B cell (primary cell): ENCODE measurements around the gene KDM5D. TPM values are rescaled to one million over a fixed set of nuclear protein-coding genes. Genes with fewer than 3 reads are reported as not detected.

Source experiments
- ATAC-seq: fragments of 200-7000 bp; cut with Tn5 transposase; one replicate; pipeline ENCODE4 v1.10.0; 2021; ENCODE audit warnings: low read depth, mild to moderate bottlenecking, moderate number of reproducible peaks, moderate library complexity
- CTCF ChIA-PET: fragments of 350-600 bp; sonication (Branson Sonifier 250); formaldehyde crosslinking; loops from one replicate; lab custom pipeline; 2021; ENCODE audit warnings: antibody characterized with exemption, inconsistent platforms; lab: Charles Lee
- POLR2A ChIA-PET: fragments of 350-600 bp; sonication (Branson Sonifier 250); formaldehyde crosslinking; loops from one replicate; lab custom pipeline; 2021; ENCODE audit warnings: antibody characterized with exemption; lab: Charles Lee
- DNase-seq: peaks from one replicate; pipeline ENCODE4 v3.0.0; 2013
- H2AFZ ChIP-seq: 2 replicates; pipeline ENCODE4 v1.6.1; 2012; ENCODE audit warnings: mild to moderate bottlenecking, low read depth, low read length; ENCODE audit not compliant: insufficient read depth, poor library complexity, severe bottlenecking
- H3K27ac ChIP-seq, 2 donors: 1 replicate in 1 of 2; 2 replicates in 1 of 2; pipeline ENCODE4 v1.5.1; 2012 to 2013; ENCODE audit warnings: low read length in 2 of 2, mild to moderate bottlenecking in 2 of 2, moderate library complexity in 1 of 2
- H3K27me3 ChIP-seq, 4 experiments: fragments of 200-600 bp in 1 of 4; sonication (generic) in 1 of 4; replicated peaks in 1 of 4; 1 replicate in 2 of 4; 2 replicates in 2 of 4; pipeline versions ENCODE4 v1.6.1 to v1.7.0; 2013 to 2016; ENCODE audit warnings: low read length in 3 of 4, mild to moderate bottlenecking in 2 of 4, mixed read lengths in 1 of 4, moderate library complexity in 1 of 4; ENCODE audit not compliant: insufficient read depth in 4 of 4, control insufficient read depth in 3 of 4; ENCODE audit errors: control extremely low read depth in 1 of 4
- H3K36me3 ChIP-seq, 2 experiments: replicated peaks in 1 of 2; 1 replicate in 1 of 2; 2 replicates in 1 of 2; pipeline versions ENCODE4 v1.6.1 to v1.7.1; 2013; ENCODE audit warnings: low read length in 1 of 2; ENCODE audit not compliant: insufficient read depth in 2 of 2, control insufficient read depth in 1 of 2; ENCODE audit errors: control extremely low read depth in 1 of 2, extremely low read depth in 1 of 2
- H3K4me1 ChIP-seq, 2 donors: fragments of 200-600 bp in 1 of 2; sonication (generic) in 1 of 2; 1 replicate in 1 of 2; 2 replicates in 1 of 2; pipeline versions ENCODE4 v1.5.1 to v1.6.1; 2013 to 2017; ENCODE audit warnings: low read length in 2 of 2; ENCODE audit not compliant: control insufficient read depth in 2 of 2, insufficient read depth in 2 of 2
- H3K4me2 ChIP-seq: replicated peaks from 2 replicates; pipeline ENCODE3; 2012; ENCODE audit warnings: mild to moderate bottlenecking, low read depth, low read length; ENCODE audit not compliant: poor library complexity, severe bottlenecking
- H3K4me3 ChIP-seq, 5 experiments: fragments of 200-600 bp in 1 of 5; sonication (generic) in 1 of 5; 1 replicate in 3 of 5; 2 replicates in 2 of 5; pipeline versions ENCODE4 v1.5.1 to v1.7.0; 2011 to 2016; ENCODE audit warnings: low read length in 4 of 5, mild to moderate bottlenecking in 4 of 5, low read depth in 2 of 5, control low read depth in 1 of 5, moderate library complexity in 1 of 5; ENCODE audit not compliant: insufficient read depth in 1 of 5; ENCODE audit errors: control extremely low read depth in 1 of 5, extremely low read depth in 1 of 5
- H3K79me2 ChIP-seq: fragments of 200-600 bp; sonication (generic); one replicate; pipeline ENCODE4 v1.6.0; 2016; ENCODE audit warnings: low read length; ENCODE audit not compliant: control insufficient read depth, insufficient read depth
- H3K9ac ChIP-seq: fragments of 200-600 bp; sonication (generic); 2 replicates; pipeline ENCODE4 v1.6.1; 2017; ENCODE audit warnings: mild to moderate bottlenecking, low read length, moderate library complexity
- H3K9me3 ChIP-seq, 3 donors: one replicate each; pipeline versions ENCODE4 v1.6.1 to v1.7.1; 2013; ENCODE audit warnings: low read length in 2 of 3; ENCODE audit not compliant: control insufficient read depth in 2 of 3, insufficient read depth in 1 of 3; ENCODE audit errors: control extremely low read depth in 1 of 3
- H4K20me1 ChIP-seq: 2 replicates; pipeline ENCODE4 v1.6.0; 2012; ENCODE audit warnings: mild to moderate bottlenecking, low read length; ENCODE audit not compliant: insufficient read depth, control insufficient read depth, poor library complexity, severe bottlenecking
- H3K27ac Mint-ChIP-seq: one replicate; pipeline ENCODE4 v1.8.0; 2021; ENCODE audit warnings: mixed read lengths
- H3K27me3 Mint-ChIP-seq: one replicate; pipeline ENCODE4 v1.8.0; 2021; ENCODE audit warnings: mixed read lengths
- H3K4me1 Mint-ChIP-seq: one replicate; pipeline ENCODE4 v1.8.0; 2021; ENCODE audit warnings: mixed read lengths
- H3K4me3 Mint-ChIP-seq: one replicate; pipeline ENCODE4 v1.8.0; 2021; ENCODE audit warnings: mixed read lengths
- H3K9me3 Mint-ChIP-seq: one replicate; pipeline ENCODE4 v1.8.0; 2022; ENCODE audit warnings: mixed read lengths; ENCODE audit not compliant: insufficient read depth
- EZH2 ChIP-seq: IDR thresholded peaks from 2 replicates; pipeline ENCODE4 v1.6.1; 2012; ENCODE audit warnings: borderline replicate concordance, low read depth, mild to moderate bottlenecking, moderate library complexity, low read length; ENCODE audit not compliant: insufficient read depth, poor library complexity, severe bottlenecking
- WGBS: methylation state at CpG from one replicate; pipeline ENCODE4 v1.1.5; 2013; ENCODE audit warnings: missing lambda C conversion rate; ENCODE audit not compliant: insufficient coverage; 5-methylcytosine and 5-hydroxymethylcytosine counted together
- intact Hi-C: fragments of 100-400 bp; cut with micrococcal nuclease; formaldehyde crosslinking; loops from one replicate; pipeline ENCODE4 v1.10.0; 2022
- polyA plus RNA-seq: library from polyadenylated mRNA; depleted of rRNA; stranded (reverse); fragments of >200 nt; gene quantifications from 2 replicates; pipeline ENCODE4 v1.2.3, GENCODE V29; 2012
- total RNA-seq, 2 donors: library from RNA; stranded (reverse); fragments of 120-200 nt in 1 of 2; gene quantifications; 1 replicate in 1 of 2; 2 replicates in 1 of 2; pipeline versions ENCODE4 v1.2.3 to v1.2.4, GENCODE V29; 2013 to 2022
- TF ChIP-seq, protein P1 (sequence below): fragments of 200-600 bp; IDR thresholded peaks from one replicate; pipeline ENCODE4 v1.8.0; 2022; ENCODE audit warnings: antibody characterized with exemption, mild to moderate bottlenecking

KDM5D gene
- total and polyA plus RNA-seq, 2 donors (not counting 1 experiment from before 2014, with no cell fraction given): 193 TPM; not detected in 1

DNA sequence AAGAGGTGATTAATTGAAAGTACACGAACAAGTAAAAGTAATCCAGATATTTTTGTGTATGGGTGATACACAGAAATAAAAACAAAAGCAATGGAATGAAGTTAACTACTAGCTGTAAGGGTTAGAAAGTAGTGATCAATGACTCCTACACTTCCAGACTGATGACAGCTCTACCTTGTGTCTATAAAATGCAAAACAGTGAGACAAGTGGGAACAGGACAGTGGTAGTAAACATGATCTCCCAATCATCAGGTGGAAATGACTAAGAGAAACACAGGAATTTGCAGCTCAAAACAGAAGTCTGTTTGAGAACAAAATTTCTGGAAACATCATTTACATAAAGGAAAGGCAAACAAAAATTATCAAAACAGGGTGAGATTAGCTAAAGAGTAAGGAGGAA lies 10.1 kb downstream of the KDM5D start:
- no peak for DNase-seq
- Histone ChIP-seq H2AFZ (no peak overlapping the region), H3K27ac (no peak overlapping the region), H3K9me3 (no peaks in the 10 kb centered on the region), H4K20me1 (no peaks in the 10 kb centered on the region), H3K4me2 (no peak overlapping the region), H3K4me1 (peaks cover 0 to 8% of the 10 kb centered on the region in 2 donors), H3K79me2 (no peaks in the 10 kb centered on the region), H3K4me3 (no peak overlapping the region), H3K9ac (no peak overlapping the region), H3K27me3 (no peaks in the 10 kb centered on the region), H3K36me3 (peaks cover 0 to 56% of the 10 kb centered on the region in 2 experiments)
- Mint-ChIP-seq H3K27me3 (no peaks in the 10 kb centered on the region), H3K9me3 (no peaks in the 10 kb centered on the region), H3K4me3 (no peak overlapping the region), H3K27ac (no peak overlapping the region), H3K4me1 (peaks cover 16% of the 10 kb centered on the region)
- CTCF ChIA-PET: no interaction called here
- no peak for TF ChIP-seq EZH2
- TF ChIP-seq, protein P1, sequence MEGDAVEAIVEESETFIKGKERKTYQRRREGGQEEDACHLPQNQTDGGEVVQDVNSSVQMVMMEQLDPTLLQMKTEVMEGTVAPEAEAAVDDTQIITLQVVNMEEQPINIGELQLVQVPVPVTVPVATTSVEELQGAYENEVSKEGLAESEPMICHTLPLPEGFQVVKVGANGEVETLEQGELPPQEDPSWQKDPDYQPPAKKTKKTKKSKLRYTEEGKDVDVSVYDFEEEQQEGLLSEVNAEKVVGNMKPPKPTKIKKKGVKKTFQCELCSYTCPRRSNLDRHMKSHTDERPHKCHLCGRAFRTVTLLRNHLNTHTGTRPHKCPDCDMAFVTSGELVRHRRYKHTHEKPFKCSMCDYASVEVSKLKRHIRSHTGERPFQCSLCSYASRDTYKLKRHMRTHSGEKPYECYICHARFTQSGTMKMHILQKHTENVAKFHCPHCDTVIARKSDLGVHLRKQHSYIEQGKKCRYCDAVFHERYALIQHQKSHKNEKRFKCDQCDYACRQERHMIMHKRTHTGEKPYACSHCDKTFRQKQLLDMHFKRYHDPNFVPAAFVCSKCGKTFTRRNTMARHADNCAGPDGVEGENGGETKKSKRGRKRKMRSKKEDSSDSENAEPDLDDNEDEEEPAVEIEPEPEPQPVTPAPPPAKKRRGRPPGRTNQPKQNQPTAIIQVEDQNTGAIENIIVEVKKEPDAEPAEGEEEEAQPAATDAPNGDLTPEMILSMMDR: no peak
- POLR2A ChIA-PET: no interaction called here
- WGBS: no CpG with 5 or more reads among the region's 1 CpG
- intact Hi-C loops: no loop called here
- no peak for ATAC-seq

GRCh38 chrY:19717950-19718349 lies 26.6 kb downstream of the KDM5D start:
- ATAC-seq (peak; percentile 39), DNase-seq (peak; percentile 20)
- intact Hi-C loops: no loop called here
- no peaks in the 10 kb centered on the region for H3K27me3 Mint-ChIP-seq
- H3K36me3 ChIP-seq: peaks cover 0 to 61% of the 10 kb centered on the region in 2 experiments
- H3K27ac ChIP-seq: no peak overlapping the region
- no peak overlapping the region for H3K9ac ChIP-seq
- ChIA-PET POLR2A (no interaction called here), CTCF (no interaction called here)
- H3K27ac Mint-ChIP-seq: no peak overlapping the region
- no peaks in the 10 kb centered on the region for H3K9me3 ChIP-seq
- TF ChIP-seq, protein P1: no peak
- TF ChIP-seq EZH2: no peak
- peaks cover 0 to 5% of the 10 kb centered on the region in 2 donors for H3K4me1 ChIP-seq
- no peaks in the 10 kb centered on the region for H3K9me3 Mint-ChIP-seq
- no peaks in the 10 kb centered on the region for H4K20me1 ChIP-seq
- H2AFZ ChIP-seq: no peak overlapping the region
- no peak overlapping the region for H3K4me2 ChIP-seq
- H3K4me3 Mint-ChIP-seq: no peak overlapping the region
- no peaks in the 10 kb centered on the region for H3K79me2 ChIP-seq
- H3K27me3 ChIP-seq: no peaks in the 10 kb centered on the region
- peaks cover 27% of the 10 kb centered on the region for H3K4me1 Mint-ChIP-seq
- H3K4me3 ChIP-seq: no peak overlapping the region
